PC-9 (cell line): Measurements from ENCODE around the gene TGFB2. TPM values are rescaled to one million over a fixed set of nuclear protein-coding genes. Genes with fewer than 3 reads are reported as not detected.

Experiments used
- BruUV-seq: library from RNA; stranded (reverse); fragments of 400-500 nt; replicated peaks from 2 replicates; lab custom pipeline; 2021; lab: Mats Ljungman, UMichigan
- CTCF ChIA-PET: fragments of 300-600 bp; sonication (Branson Sonifier 250); formaldehyde crosslinking; loops from one replicate; lab custom pipeline; 2022; ENCODE audit warnings: antibody characterized with exemption; lab: Charles Lee
- POLR2A ChIA-PET: fragments of 300-600 bp; sonication (Branson Sonifier 250); formaldehyde crosslinking; loops from one replicate; lab custom pipeline; 2022; ENCODE audit warnings: antibody characterized with exemption; ENCODE audit not compliant: unreplicated experiment; lab: Charles Lee
- DNase-seq, 2 experiments: peaks; one replicate each; pipeline versions ENCODE4 v3.0.0 to v3.0.0-alpha.2; 2015 to 2022; ENCODE audit warnings: mixed read lengths in 1 of 2
- H2AFZ ChIP-seq: fragments of 200-600 bp; sonication (generic); 2 replicates; pipeline ENCODE4 v1.8.1; 2017; ENCODE audit warnings: antibody characterized with exemption
- H3F3A ChIP-seq: fragments of 200-600 bp; sonication (generic); 2 replicates; pipeline ENCODE4 v1.8.1; 2017; ENCODE audit warnings: antibody characterized with exemption, mild to moderate bottlenecking, low read depth; ENCODE audit not compliant: insufficient read depth
- H3K27ac ChIP-seq: fragments of 200-600 bp; sonication (generic); 2 replicates; pipeline ENCODE4 v1.6.1; 2016; ENCODE audit warnings: mixed run types
- H3K27me3 ChIP-seq: fragments of 200-600 bp; sonication (generic); 2 replicates; pipeline ENCODE4 v1.6.1; 2016; ENCODE audit warnings: low read depth, mixed run types; ENCODE audit not compliant: insufficient read depth
- H3K36me3 ChIP-seq: fragments of 200-600 bp; sonication (generic); 2 replicates; pipeline ENCODE4 v1.6.1; 2016; ENCODE audit warnings: low read depth, mixed run types
- H3K4me1 ChIP-seq: fragments of 200-600 bp; sonication (generic); replicated peaks from 2 replicates; pipeline ENCODE4 v1.6.1; 2016; ENCODE audit warnings: mixed run types; ENCODE audit not compliant: insufficient read depth
- H3K4me2 ChIP-seq: fragments of 200-600 bp; sonication (generic); 2 replicates; pipeline ENCODE4 v1.6.1; 2017; ENCODE audit warnings: mixed run types
- H3K4me3 ChIP-seq: fragments of 200-600 bp; sonication (generic); 2 replicates; pipeline ENCODE4 v1.6.1; 2016; ENCODE audit warnings: mixed run types
- H3K79me2 ChIP-seq: fragments of 200-600 bp; sonication (generic); 2 replicates; pipeline ENCODE4 v1.6.1; 2017; ENCODE audit warnings: low read depth, mixed run types
- H3K9me2 ChIP-seq: fragments of 200-600 bp; sonication (generic); 2 replicates; pipeline ENCODE4 v1.8.1; 2017; ENCODE audit warnings: mild to moderate bottlenecking; ENCODE audit not compliant: insufficient read depth
- H3K9me3 ChIP-seq: fragments of 200-600 bp; sonication (generic); 2 replicates; pipeline ENCODE4 v1.8.1; 2016; ENCODE audit warnings: low read depth; ENCODE audit not compliant: insufficient read depth
- H4K20me1 ChIP-seq: fragments of 200-600 bp; sonication (generic); 2 replicates; pipeline ENCODE4 v1.8.1; 2017; ENCODE audit not compliant: insufficient read depth
- EZH2 ChIP-seq: fragments of 200-600 bp; sonication (generic); IDR thresholded peaks from 2 replicates; pipeline ENCODE4 v1.8.0; 2017; ENCODE audit warnings: antibody characterized with exemption, low read depth
- intact Hi-C: fragments of 100-400 bp; cut with micrococcal nuclease; formaldehyde crosslinking; loops from one replicate; pipeline ENCODE4 v1.10.0; 2022; ENCODE audit not compliant: unreplicated experiment
- total RNA-seq: library from RNA; stranded (reverse); gene quantifications from 2 replicates; pipeline ENCODE4 v1.2.3, GENCODE V29; 2021
- TF ChIP-seq, protein P1 (sequence below): fragments of 200-600 bp; sonication (generic); conservative IDR thresholded peaks from 2 replicates; pipeline ENCODE4 v1.6.1; 2017; ENCODE audit warnings: mixed run types, antibody characterized with exemption, mild to moderate bottlenecking, moderate library complexity

TGFB2 gene
- total RNA-seq, 1 experiment from 2014 or later = 74.3 TPM

DNA sequence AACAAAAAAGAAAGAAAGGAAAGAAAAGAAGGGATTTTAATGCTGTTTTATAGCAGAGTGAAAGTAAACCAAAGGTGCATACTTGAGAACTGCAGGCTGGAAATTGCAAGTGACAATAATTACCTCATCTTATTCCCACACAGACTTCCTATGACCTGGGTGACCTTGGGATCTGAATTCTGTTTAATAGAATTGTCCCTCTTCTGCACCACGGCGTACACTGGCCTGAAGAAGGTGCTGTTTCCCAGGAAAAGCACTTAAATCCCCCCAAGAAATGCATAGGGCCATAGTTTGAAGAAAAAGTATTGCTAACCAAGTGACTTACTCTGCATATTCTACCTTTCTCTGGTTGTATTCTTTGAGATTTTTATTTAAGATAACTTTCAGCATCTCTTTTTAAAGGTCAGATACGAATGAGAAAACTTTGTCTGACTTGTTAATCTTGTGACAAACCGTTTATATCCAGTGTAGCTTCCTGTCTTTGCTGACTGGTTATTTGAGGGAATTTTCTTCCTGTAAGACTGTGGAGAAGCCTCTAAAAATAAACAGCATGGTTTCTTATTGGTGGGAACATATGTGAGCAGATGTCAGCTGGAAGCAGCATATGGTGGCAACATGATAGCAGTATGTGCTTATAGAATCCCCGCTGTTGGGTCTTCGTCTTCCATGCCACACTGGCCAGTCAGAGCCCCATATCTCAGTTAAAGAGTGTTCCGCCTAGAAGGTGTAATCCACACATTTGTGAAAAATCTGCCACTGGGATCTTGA, 16.3 kb downstream of the TGFB2 start:
- 0 out of 2 replicates have a peak, but pooled peaks cover 6% of the 10 kb centered on the region for H3K4me1 ChIP-seq
- no peak overlapping the region for H3K4me2 ChIP-seq
- H3K79me2 ChIP-seq = peaks cover 82% of the 10 kb centered on the region
- H2AFZ ChIP-seq = no peak overlapping the region
- no peaks in the 10 kb centered on the region for H3K27me3 ChIP-seq
- TF ChIP-seq, protein P1, sequence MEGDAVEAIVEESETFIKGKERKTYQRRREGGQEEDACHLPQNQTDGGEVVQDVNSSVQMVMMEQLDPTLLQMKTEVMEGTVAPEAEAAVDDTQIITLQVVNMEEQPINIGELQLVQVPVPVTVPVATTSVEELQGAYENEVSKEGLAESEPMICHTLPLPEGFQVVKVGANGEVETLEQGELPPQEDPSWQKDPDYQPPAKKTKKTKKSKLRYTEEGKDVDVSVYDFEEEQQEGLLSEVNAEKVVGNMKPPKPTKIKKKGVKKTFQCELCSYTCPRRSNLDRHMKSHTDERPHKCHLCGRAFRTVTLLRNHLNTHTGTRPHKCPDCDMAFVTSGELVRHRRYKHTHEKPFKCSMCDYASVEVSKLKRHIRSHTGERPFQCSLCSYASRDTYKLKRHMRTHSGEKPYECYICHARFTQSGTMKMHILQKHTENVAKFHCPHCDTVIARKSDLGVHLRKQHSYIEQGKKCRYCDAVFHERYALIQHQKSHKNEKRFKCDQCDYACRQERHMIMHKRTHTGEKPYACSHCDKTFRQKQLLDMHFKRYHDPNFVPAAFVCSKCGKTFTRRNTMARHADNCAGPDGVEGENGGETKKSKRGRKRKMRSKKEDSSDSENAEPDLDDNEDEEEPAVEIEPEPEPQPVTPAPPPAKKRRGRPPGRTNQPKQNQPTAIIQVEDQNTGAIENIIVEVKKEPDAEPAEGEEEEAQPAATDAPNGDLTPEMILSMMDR = peak; percentile 52
- no peak for TF ChIP-seq EZH2
- H3K4me3 ChIP-seq = no peak overlapping the region
- no peak overlapping the region for H3K27ac ChIP-seq
- peaks cover 2% of the 10 kb centered on the region; the same call in 1 of the 2 replicates for H3F3A ChIP-seq
- no peaks in the 10 kb centered on the region for H3K9me2 ChIP-seq
- intact Hi-C loops = loop anchor here (1.0 to 5.0 kb wide), 2 partner anchors 226 to 312 kb away; no protein-coding TSS in a partner anchor
- DNase-seq = no peak
- ChIA-PET POLR2A (no interaction called here), CTCF (interaction anchor here (0.6 kb wide), 1 partner anchor 523 kb away, joined by 3 read pairs; no protein-coding TSS in a partner anchor)
- H3K36me3 ChIP-seq = peaks cover 4% of the 10 kb centered on the region; the same call in 1 of the 2 replicates
- no peaks in the 10 kb centered on the region for H3K9me3 ChIP-seq
- H4K20me1 ChIP-seq = no peaks in the 10 kb centered on the region
- no TSS peak for BruUV-seq

DNA sequence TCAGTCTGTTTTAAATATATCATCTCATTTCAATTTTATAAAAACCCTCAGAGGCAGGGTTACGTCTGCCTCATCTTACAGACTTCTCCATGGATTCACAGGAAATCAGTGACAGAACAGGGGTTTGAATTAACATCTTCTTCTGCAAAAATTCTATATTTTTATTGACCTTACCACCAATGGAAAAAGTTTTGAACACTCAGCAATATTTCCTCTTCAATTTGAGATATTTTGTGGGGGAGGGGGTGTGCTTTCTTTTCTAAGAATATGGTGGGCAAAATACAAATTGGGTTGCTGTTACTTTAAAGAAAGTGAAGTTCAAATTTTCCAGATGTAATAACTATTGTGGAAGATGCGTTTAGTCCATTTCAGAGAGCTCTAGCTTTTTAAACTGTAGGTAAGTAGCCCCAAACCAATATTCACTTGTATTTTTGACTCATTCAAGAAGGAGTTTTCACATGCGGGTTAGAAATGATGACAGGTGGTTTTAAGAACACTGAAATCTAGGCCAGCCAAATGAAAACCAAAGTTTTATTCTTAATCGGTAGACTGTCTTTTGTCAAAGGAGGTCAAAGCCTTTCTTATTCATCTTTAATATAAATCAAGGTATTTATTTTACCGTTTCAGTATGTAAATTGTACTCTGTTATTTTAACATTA, 17.4 kb downstream of the TGFB2 start:
- 0 out of 2 replicates have a peak, but pooled peaks cover 6% of the 10 kb centered on the region for H3K4me1 ChIP-seq
- H3K36me3 ChIP-seq = peaks cover 6% of the 10 kb centered on the region; the same call in 1 of the 2 replicates
- intact Hi-C loops = loop anchor here (5.0 kb wide), 1 partner anchor 225 kb away; no protein-coding TSS in a partner anchor
- ChIA-PET CTCF (no interaction called here), POLR2A (no interaction called here)
- 0 out of 2 replicates have a peak overlapping the region, but pooled peaks have one; percentile 14 for H3K27ac ChIP-seq
- H4K20me1 ChIP-seq = no peaks in the 10 kb centered on the region
- no peak overlapping the region for H2AFZ ChIP-seq
- H3K4me2 ChIP-seq = no peak overlapping the region
- no peak overlapping the region for H3K4me3 ChIP-seq
- H3F3A ChIP-seq = peaks cover 6% of the 10 kb centered on the region; the same call in 1 of the 2 replicates
- no peaks in the 10 kb centered on the region for H3K27me3 ChIP-seq
- DNase-seq = peak in 1 of 2 experiments; percentile 22
- H3K79me2 ChIP-seq = peaks cover 73% of the 10 kb centered on the region
- H3K9me2 ChIP-seq = no peaks in the 10 kb centered on the region
- no peaks in the 10 kb centered on the region for H3K9me3 ChIP-seq
- no peak for TF ChIP-seq EZH2
- TF ChIP-seq, protein P1 = no peak
- no TSS peak for BruUV-seq

DNA sequence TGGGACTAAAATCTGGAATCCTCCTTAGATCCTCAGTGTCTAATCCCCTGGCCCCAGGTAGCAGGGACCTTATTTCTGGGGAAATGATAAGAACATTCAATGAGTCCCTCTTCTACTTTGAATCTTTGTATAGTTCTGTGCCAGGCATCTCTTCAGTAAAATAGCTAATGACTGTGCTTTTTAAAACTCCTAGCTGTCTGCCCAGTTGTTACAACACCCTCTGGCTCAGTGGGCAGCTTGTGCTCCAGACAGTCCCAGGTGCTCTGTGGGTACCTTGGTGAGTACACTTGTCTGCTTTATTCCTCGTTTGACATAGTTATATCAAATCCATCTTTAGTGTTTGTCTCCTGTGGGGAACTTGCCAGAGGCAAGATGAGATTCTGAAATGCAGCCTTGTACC, 18.0 kb downstream of the TGFB2 start:
- POLR2A ChIA-PET = no interaction called here
- H3K9me2 ChIP-seq = no peaks in the 10 kb centered on the region
- H3K4me3 ChIP-seq = no peak overlapping the region
- H3K27me3 ChIP-seq = no peaks in the 10 kb centered on the region
- intact Hi-C loops = loop anchor here (5.0 kb wide), 1 partner anchor 224 kb away; no protein-coding TSS in a partner anchor
- peaks cover 12% of the 10 kb centered on the region; the same call in 1 of the 2 replicates for H3K36me3 ChIP-seq
- H4K20me1 ChIP-seq = no peaks in the 10 kb centered on the region
- H3F3A ChIP-seq = peaks cover 6% of the 10 kb centered on the region; the same call in 1 of the 2 replicates
- no peaks in the 10 kb centered on the region for H3K4me1 ChIP-seq
- H3K27ac ChIP-seq = peak overlapping the region; percentile 14; the same call in 1 of the 2 replicates
- CTCF ChIA-PET = no interaction called here
- DNase-seq = peak in 1 of 2 experiments; percentile 32
- no TSS peak for BruUV-seq
- no peak overlapping the region for H3K4me2 ChIP-seq
- no peaks in the 10 kb centered on the region for H3K9me3 ChIP-seq
- TF ChIP-seq EZH2 = no peak
- TF ChIP-seq, protein P1 = no peak
- peaks cover 67% of the 10 kb centered on the region for H3K79me2 ChIP-seq
- H2AFZ ChIP-seq = no peak overlapping the region
